NB4 (cell line): Measurements from ENCODE around the gene TTC13.

Experiments
- DNase-seq: peaks from one replicate; pipeline ENCODE4 v3.0.0; 2010; ENCODE audit warnings: low read depth
- H3K4me3 ChIP-seq: one replicate; pipeline ENCODE4 v1.5.1; 2011; ENCODE audit warnings: mild to moderate bottlenecking, low read depth, low read length, moderate library complexity
- CTCF ChIP-seq: IDR thresholded peaks from one replicate; pipeline ENCODE4 v1.5.1; 2012; ENCODE audit warnings: low read depth, low read length
- MAX ChIP-seq: IDR thresholded peaks from 2 replicates; pipeline ENCODE4 v1.6.1; 2011; ENCODE audit warnings: low read depth, low read length
- MYC ChIP-seq: IDR thresholded peaks from 2 replicates; pipeline ENCODE4 v1.6.1; 2011; ENCODE audit warnings: low read depth, low read length
- POLR2A ChIP-seq: IDR thresholded peaks from 2 replicates; pipeline ENCODE4 v1.6.1; 2011; ENCODE audit warnings: mild to moderate bottlenecking; ENCODE audit not compliant: insufficient read length; ENCODE audit errors: extremely low read depth

TTC13 gene

GRCh38 chr1:230891413-230891812 is 87.2 kb downstream of the TTC13 start:
- H3K4me3 ChIP-seq: no peak overlapping the region
- DNase-seq: no peak
- no peak for TF ChIP-seq MYC
- TF ChIP-seq MAX: no peak
- TF ChIP-seq CTCF: no peak
- TF ChIP-seq POLR2A: no peak

- H3K4me3 ChIP-seq: no peak overlapping the region
- TF ChIP-seq MYC (no peak), POLR2A (no peak), MAX (no peak), CTCF (no peak)
- no peak for DNase-seq
Observed at GRCh38 chr1:230884646-230885045, 94.0 kb downstream of the TTC13 start.

GRCh38 chr1:230883967-230884366 is 94.7 kb downstream of the TTC13 start:
- H3K4me3 ChIP-seq: no peak overlapping the region
- no peak for DNase-seq
- no peak for TF ChIP-seq CTCF
- no peak for TF ChIP-seq MAX
- TF ChIP-seq MYC: no peak
- TF ChIP-seq POLR2A: no peak

GRCh38 chr1:230879778-230880177 is 98.9 kb downstream of the TTC13 start:
- no peak for TF ChIP-seq CTCF
- no peak for TF ChIP-seq POLR2A
- H3K4me3 ChIP-seq: no peak overlapping the region
- no peak for DNase-seq

- no peak for TF ChIP-seq POLR2A
- TF ChIP-seq MYC: no peak
- H3K4me3 ChIP-seq: no peak overlapping the region
- no peak for DNase-seq
Observed at GRCh38 chr1:230878591-230878990, 100.1 kb downstream of the TTC13 start.

GRCh38 chr1:230877924-230878590 is 100.6 kb downstream of the TTC13 start:
- TF ChIP-seq MYC (no peak), CTCF (no peak), POLR2A (no peak), MAX (no peak)
- no peak overlapping the region for H3K4me3 ChIP-seq
- DNase-seq: no peak
